ENCODE results near the gene COPS2. TPM values are rescaled to one million over a fixed set of nuclear protein-coding genes. Genes with fewer than 3 reads are reported as not detected.

Gene COPS2
- total and polyA plus RNA-seq, 9 of the 15 experiments (the other 6 are each of a cell fraction or from before 2014, with no cell fraction given), result 66.4 to 154 (median 117) TPM

DNA sequence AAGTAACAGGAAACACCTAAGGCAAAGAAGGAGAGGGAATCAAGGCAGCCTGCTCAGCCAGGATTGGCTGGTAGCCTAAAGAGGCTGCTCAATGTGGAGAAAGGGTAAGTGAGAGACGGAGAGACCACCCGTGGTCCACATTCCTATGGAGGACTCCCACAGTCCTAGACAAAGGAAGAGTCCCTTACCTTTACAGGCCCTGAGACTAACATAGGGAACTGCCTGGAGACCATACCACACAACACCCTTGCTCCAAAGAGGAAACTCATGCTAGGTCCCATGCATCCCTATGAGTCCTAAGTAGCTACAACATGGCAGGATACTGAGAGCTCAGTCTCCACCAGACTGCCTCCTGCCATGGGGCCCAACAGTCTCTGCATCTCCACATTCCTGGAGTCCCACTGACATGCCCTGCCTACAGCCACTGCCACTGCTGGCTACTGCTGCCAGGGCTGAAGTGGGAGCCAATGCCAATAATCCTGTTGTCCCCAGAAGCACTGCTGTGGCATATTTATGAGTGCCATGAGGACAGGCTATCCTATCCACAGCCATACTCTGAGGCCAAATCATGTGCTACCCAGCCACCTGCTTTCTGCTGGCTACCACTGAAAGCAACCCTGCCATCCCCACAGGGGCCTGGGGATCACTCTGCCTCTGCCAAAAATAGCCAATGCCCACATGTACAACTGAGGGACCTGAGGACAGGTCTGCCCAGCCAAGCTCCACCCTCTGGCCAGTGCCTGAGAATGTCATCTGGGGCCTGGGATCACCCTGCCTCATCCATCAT lies 45.0 kb downstream of the COPS2 start:
- H4K20me1 ChIP-seq (replicated peaks; ENCODE audit: control insufficient read depth, insufficient read depth, low read length), result no peaks in the 10 kb centered on the region
- DNase-seq (ENCODE audit: extremely low read depth in 1 of 4, low spot score in 3 of 4), result no peak
- no peaks in the 10 kb centered on the region for H3K4me1 ChIP-seq (replicated peaks in 1 of 2; ENCODE audit: control insufficient read depth in 2 of 2, insufficient read depth in 2 of 2, low read length in 2 of 2)
- no peaks in the 10 kb centered on the region for H3K9me1 ChIP-seq (ENCODE audit: control insufficient read depth, insufficient read depth, low read length)
- ChIA-PET POLR2A (no interaction called here), CTCF (ENCODE audit: low intra/inter-chr PET ratio) (no interaction called here)
- ATAC-seq, result no peak
- no peak for TF ChIP-seq BCOR (IDR thresholded peaks at IDR 0.05)
- TF ChIP-seq SMARCB1 (IDR thresholded peaks at IDR 0.05; ENCODE audit: insufficient read length, low read depth), result no peak
- TF ChIP-seq ZKSCAN8 (CRISPR knock-in tag; IDR thresholded peaks at IDR 0.05), result no peak
- no peak overlapping the region for H3K27ac ChIP-seq (ENCODE audit: extremely low read depth, low read depth, low read length)
- no peaks in the 10 kb centered on the region for H3K27me3 ChIP-seq (ENCODE audit: control insufficient read depth in 2 of 2, insufficient read depth in 2 of 2, low read length in 2 of 2)
- WGBS (ENCODE audit: insufficient coverage, low coverage, missing lambda C conversion rate), result 86% methylated on average over 1 of the region's 2 CpGs
- H3K79me2 ChIP-seq (ENCODE audit: control insufficient read depth, insufficient read depth, low read length), result no peaks in the 10 kb centered on the region; the same call in 2 of the 3 replicates
- BruUV-seq (replicated peaks), result no TSS peak
- in situ Hi-C loops (cut with MboI), result no loop called here
- no peak overlapping the region for H3K9ac ChIP-seq (ENCODE audit: insufficient read depth in 1 of 2, low read depth in 2 of 2, low read length in 2 of 2)
- no peaks in the 10 kb centered on the region for H3K9me3 ChIP-seq (replicated peaks; ENCODE audit: control insufficient read depth, insufficient read depth, low read depth, low read length)
- no peak overlapping the region for H3K4me2 ChIP-seq (ENCODE audit: insufficient read depth, low read length)
- no peak for FAIRE-seq
- intact Hi-C loops (cut with micrococcal nuclease), result no loop called here
- H2AFZ ChIP-seq (ENCODE audit: low read depth, low read length), result no peak overlapping the region
- no peak overlapping the region for H3K4me3 ChIP-seq
- H3K36me3 ChIP-seq (ENCODE audit: control insufficient read depth, insufficient read depth, low read length), result peaks cover 57% of the 10 kb centered on the region

- intact Hi-C loops (cut with micrococcal nuclease) (no loop called here), in situ Hi-C loops (cut with MboI) (no loop called here)
- ATAC-seq (no peak), FAIRE-seq (no peak), DNase-seq (ENCODE audit: extremely low read depth in 1 of 4, low spot score in 3 of 4) (no peak)
- H3K4me3 ChIP-seq, result no peak overlapping the region
- peaks cover 47% of the 10 kb centered on the region; the same call in 2 of the 3 replicates for H3K36me3 ChIP-seq (ENCODE audit: control insufficient read depth, insufficient read depth, low read length)
- H3K79me2 ChIP-seq (ENCODE audit: control insufficient read depth, insufficient read depth, low read length), result no peaks in the 10 kb centered on the region
- H3K4me1 ChIP-seq (replicated peaks in 1 of 2; ENCODE audit: control insufficient read depth in 2 of 2, insufficient read depth in 2 of 2, low read length in 2 of 2), result no peaks in the 10 kb centered on the region
- H3K4me2 ChIP-seq (ENCODE audit: insufficient read depth, low read length), result no peak overlapping the region
- CTCF ChIA-PET (ENCODE audit: low intra/inter-chr PET ratio), result no interaction called here
- H4K20me1 ChIP-seq (replicated peaks; ENCODE audit: control insufficient read depth, insufficient read depth, low read length), result no peaks in the 10 kb centered on the region
- 60% methylated on average over 2 of the region's 2 CpGs for WGBS (ENCODE audit: insufficient coverage, low coverage, missing lambda C conversion rate)
- no peak overlapping the region for H3K27ac ChIP-seq (ENCODE audit: extremely low read depth, low read depth, low read length)
- no peak overlapping the region for H3K9ac ChIP-seq (ENCODE audit: insufficient read depth in 1 of 2, low read depth in 2 of 2, low read length in 2 of 2)
- no peak overlapping the region for H2AFZ ChIP-seq (ENCODE audit: low read depth, low read length)
- H3K9me3 ChIP-seq (replicated peaks; ENCODE audit: control insufficient read depth, insufficient read depth, low read depth, low read length), result no peaks in the 10 kb centered on the region
- TF ChIP-seq ZNF263 (CRISPR knock-in tag; IDR thresholded peaks at IDR 0.05; ENCODE audit: borderline replicate concordance) (no peak), TGIF2 (CRISPR knock-in tag; IDR thresholded peaks at IDR 0.05) (no peak), TRIM24 (IDR thresholded peaks at IDR 0.05) (no peak), RFX7 (CRISPR knock-in tag; IDR thresholded peaks at IDR 0.05) (no peak), KDM1A (IDR thresholded peaks at IDR 0.05) (no peak)
- TF ChIP-seq, protein P1, sequence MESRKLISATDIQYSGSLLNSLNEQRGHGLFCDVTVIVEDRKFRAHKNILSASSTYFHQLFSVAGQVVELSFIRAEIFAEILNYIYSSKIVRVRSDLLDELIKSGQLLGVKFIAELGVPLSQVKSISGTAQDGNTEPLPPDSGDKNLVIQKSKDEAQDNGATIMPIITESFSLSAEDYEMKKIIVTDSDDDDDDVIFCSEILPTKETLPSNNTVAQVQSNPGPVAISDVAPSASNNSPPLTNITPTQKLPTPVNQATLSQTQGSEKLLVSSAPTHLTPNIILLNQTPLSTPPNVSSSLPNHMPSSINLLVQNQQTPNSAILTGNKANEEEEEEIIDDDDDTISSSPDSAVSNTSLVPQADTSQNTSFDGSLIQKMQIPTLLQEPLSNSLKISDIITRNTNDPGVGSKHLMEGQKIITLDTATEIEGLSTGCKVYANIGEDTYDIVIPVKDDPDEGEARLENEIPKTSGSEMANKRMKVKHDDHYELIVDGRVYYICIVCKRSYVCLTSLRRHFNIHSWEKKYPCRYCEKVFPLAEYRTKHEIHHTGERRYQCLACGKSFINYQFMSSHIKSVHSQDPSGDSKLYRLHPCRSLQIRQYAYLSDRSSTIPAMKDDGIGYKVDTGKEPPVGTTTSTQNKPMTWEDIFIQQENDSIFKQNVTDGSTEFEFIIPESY (CRISPR knock-in tag; IDR thresholded peaks at IDR 0.05), result no peak
- BruUV-seq (replicated peaks), result no TSS peak
- no peaks in the 10 kb centered on the region for H3K9me1 ChIP-seq (ENCODE audit: control insufficient read depth, insufficient read depth, low read length)
- POLR2A ChIA-PET, result interaction anchor here (1.0 kb wide), 1 partner anchor 9 kb away, joined by 3 read pairs; no protein-coding TSS in a partner anchor
- H3K27me3 ChIP-seq (ENCODE audit: control insufficient read depth in 2 of 2, insufficient read depth in 2 of 2, low read length in 2 of 2), result no peaks in the 10 kb centered on the region
These were observed 52.4 kb downstream of the COPS2 start for GRCh38 chr15:49103002-49103401.
